H1 (cell line): ENCODE results near the gene ZBTB16. TPM values are rescaled to one million over a fixed set of nuclear protein-coding genes. Genes with fewer than 3 reads are reported as not detected.

Source experiments
- GTF2F1 ChIP-seq: IDR thresholded peaks from 2 replicates; pipeline ENCODE4 v1.6.1; 2012; ENCODE audit warnings: low read depth, low read length, improper control_type of control experiment, borderline replicate concordance
- JUND ChIP-seq: IDR thresholded peaks from 2 replicates; pipeline ENCODE4 v1.6.1; 2011; ENCODE audit warnings: mild to moderate bottlenecking, improper control_type of control experiment, low read length
- NANOG ChIP-seq: IDR thresholded peaks from 2 replicates; pipeline ENCODE4 v1.6.1; 2011; ENCODE audit warnings: low read length, low read depth, mild to moderate bottlenecking, inconsistent platforms; ENCODE audit not compliant: insufficient read depth, poor library complexity, severe bottlenecking
- TAF1 ChIP-seq: IDR thresholded peaks from 2 replicates; pipeline ENCODE4 v1.6.1; 2011; ENCODE audit warnings: mild to moderate bottlenecking, low read depth, low read length
- TCF12 ChIP-seq: IDR thresholded peaks from 2 replicates; pipeline ENCODE4 v1.6.1; 2011; ENCODE audit warnings: low read depth, mild to moderate bottlenecking, low read length
- polyA plus RNA-seq, 7 experiments: library from polyadenylated mRNA; depleted of rRNA in 3 of 7; stranded (reverse) in 5 of 7; unstranded in 2 of 7; fragments of >200 nt in 5 of 7; fragments of 200-250 nt in 2 of 7; gene quantifications; 1 replicate in 5 of 7; 2 replicates in 1 of 7; 4 replicates in 1 of 7; pipeline versions ENCODE4 v1.2.1 to v1.2.3, GENCODE V29; 2011 to 2013; ENCODE audit warnings: missing spikeins in 2 of 7, mixed read lengths in 2 of 7
- total RNA-seq: library from RNA; stranded (reverse); fragmentation: NEBNext Ultra II Directional; extraction: Animal tissue kit (Norgen Biotek cat#: 25700); gene quantifications from 2 replicates; pipeline ENCODE4 v1.2.1, GENCODE V29; 2021

The ZBTB16 gene
- total and polyA plus RNA-seq, 2 of the 8 experiments (the other 6 are each of a cell fraction or from before 2014, with no cell fraction given): 0.12 to 0.61 TPM

- TF ChIP-seq TAF1 (no peak), JUND (no peak), TCF12 (no peak), NANOG (no peak), GTF2F1 (no peak)
These were observed 99.4 kb downstream of the ZBTB16 start (continued) for GRCh38 chr11:114158886-114159285.
